Heart left ventricle (tissue), 16 donors: Measurements from ENCODE around the gene AKAP13. TPM values are rescaled to one million over a fixed set of nuclear protein-coding genes. Genes with fewer than 3 reads are reported as not detected.

Experiments used
- ATAC-seq, 4 donors: fragments of 200-7000 bp; cut with Tn5 transposase; one replicate each; pipeline ENCODE4 v1.9.1; 2020 to 2022; ENCODE audit warnings: moderate library complexity in 4 of 4, mild to moderate bottlenecking in 3 of 4, moderate number of reproducible peaks in 1 of 4
- DNase-seq, 5 donors: peaks; one replicate each; pipeline ENCODE4 v3.0.0-alpha.2; 2020
- H3K27ac ChIP-seq, 12 donors: fragments of 200-600 bp; sonication (generic) in 4 of 12; one replicate each; pipeline versions ENCODE4 v1.5.0 to v1.8.0; 2016 to 2022; ENCODE audit warnings: mild to moderate bottlenecking in 2 of 12
- H3K27me3 ChIP-seq, 9 donors: fragments of 200-600 bp; sonication (generic) in 2 of 9; one replicate each; pipeline versions ENCODE4 v1.5.1 to v1.8.0; 2016 to 2022; ENCODE audit warnings: mild to moderate bottlenecking in 3 of 9
- H3K36me3 ChIP-seq, 9 donors: fragments of 200-600 bp; sonication (generic) in 2 of 9; one replicate each; pipeline versions ENCODE4 v1.5.0 to v1.8.0; 2018 to 2022; ENCODE audit warnings: mild to moderate bottlenecking in 2 of 9
- H3K4me1 ChIP-seq, 12 donors: fragments of 200-600 bp; sonication (generic) in 4 of 12; one replicate each; pipeline versions ENCODE4 v1.5.0 to v1.8.0; 2016 to 2022; ENCODE audit warnings: mild to moderate bottlenecking in 3 of 12
- H3K4me3 ChIP-seq, 12 donors: fragments of 200-600 bp; sonication (generic) in 4 of 12; one replicate each; pipeline versions ENCODE4 v1.5.0 to v1.8.0; 2017 to 2022; ENCODE audit warnings: mild to moderate bottlenecking in 9 of 12, moderate library complexity in 4 of 12
- H3K9me3 ChIP-seq, 12 donors: fragments of 200-600 bp; sonication (generic) in 4 of 12; one replicate each; pipeline versions ENCODE4 v1.5.0 to v1.8.0; 2016 to 2022; ENCODE audit warnings: mild to moderate bottlenecking in 1 of 12
- POLR2A ChIP-seq, 2 donors: fragments of 450-650 bp; IDR thresholded peaks; one replicate each; pipeline ENCODE4 v1.6.1; 2017; ENCODE audit warnings: antibody characterized with exemption in 2 of 2, mild to moderate bottlenecking in 2 of 2, moderate library complexity in 2 of 2
- WGBS, 4 donors: extraction: QIAGEN DNeasy Blood & Tissue Kit in 2 of 4; methylation state at CpG; one replicate each; pipeline versions ENCODE4 v1.1.5 to v1.1.7; 2013 to 2018; 5-methylcytosine and 5-hydroxymethylcytosine counted together
- intact Hi-C, 10 donors: fragments of 100-400 bp; cut with DNase I; formaldehyde crosslinking; loops; one replicate each; pipeline versions ENCODE4 v1.11.1 to v1.14.2; 2022
- polyA plus RNA-seq, 2 donors: library from polyadenylated mRNA; stranded (reverse); fragments of 200-250 nt; gene quantifications; one replicate each; pipeline ENCODE4 v1.2.3, GENCODE V29; 2013
- total RNA-seq, 9 donors: library from RNA; depleted of rRNA in 2 of 9; stranded (reverse); fragments of >200 nt in 2 of 9; fragmentation: NEBNext Ultra II Directional in 3 of 9; extraction: Animal tissue kit (Norgen Biotek cat#: 25700) in 3 of 9; gene quantifications; one replicate each; pipeline versions ENCODE4 v1.1.0 to v1.2.4, GENCODE V29; 2016 to 2023
- TF ChIP-seq, protein P1 (sequence below), 12 donors: fragments of 200-600 bp; sonication (generic) in 4 of 12; IDR thresholded peaks; one replicate each; pipeline versions ENCODE4 v1.5.0 to v1.8.0; 2018 to 2022; ENCODE audit warnings: antibody characterized with exemption in 12 of 12, mild to moderate bottlenecking in 5 of 12
- donor health status: ischemic (EF 13 %, LVEDD 7.1; RV severe dilation, severe dysfunction).
- donor health status: healthy with polysubstance abuse.
- donor health status: DM: no; HTN: yes; CAD: no.
- donor health status: DM: no; HTN: no; CAD: no.
- donor health status: ischemic (EF 25% LVEDD 6.9; RV normal size, moderate dysfunction).
- donor health status: ischemic (EF 25% LVEDD 5.7; RV mildly dilated, moderate dysfunction).
- donor health status: healthy.
- donor health status: DM: yes; HTN: yes; CAD: no.
- donor health status: ischemic (EF 35%, LVEDD 5.7; RV mildly dilated, moderate dysfunction).
- donor health status: nonischemic (EF 11% LVEDD 7.7; RV severe dilation, severe dysfunction).
- donor health status: DM: yes; HTN: yes; CAD: no.
- donor health status: PGD.
- donor health status: ischemic (EF 29% LVEDD 5.4; RV normal size, mild dysfunction).
- donor health status: nonischemic (EF 23%, LVEDD 6.1; RV moderate dilation, normal function).

Gene AKAP13
- total and polyA plus RNA-seq, 11 donors = 124 to 598 (median 340) TPM

DNA sequence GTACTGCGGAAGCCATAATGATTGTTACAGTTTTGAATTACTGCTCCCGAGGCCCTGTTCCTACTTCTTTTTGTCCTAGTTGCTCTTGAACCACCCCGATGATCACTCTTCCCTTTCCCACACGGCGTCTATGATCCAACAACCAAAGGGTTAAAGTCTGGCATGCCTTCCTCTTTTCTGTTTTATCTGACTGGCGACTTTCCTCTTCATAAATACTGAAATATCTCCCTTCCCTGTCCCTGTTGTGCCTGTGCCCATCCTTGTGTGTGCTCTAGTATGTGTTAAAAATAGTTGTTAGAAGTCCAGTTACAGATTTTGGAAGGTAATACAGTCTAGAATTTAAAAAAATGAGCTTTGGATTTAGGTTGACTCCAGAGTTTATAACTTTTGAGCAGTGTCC is 83.6 kb downstream of the AKAP13 start:
- peak overlapping the region in 11 of 12 donors; percentile 1 to 58 (median 26) for H3K27ac ChIP-seq
- 31 to 49% (median 40%) methylated on average over 6 of the region's 6 CpGs for WGBS, 4 donors
- DNase-seq (no peak), ATAC-seq (peak; percentile 53 to 70 (median 64))
- no peaks in the 10 kb centered on the region for H3K9me3 ChIP-seq
- H3K4me1 ChIP-seq = peaks cover 0 to 59% (median 25%) of the 10 kb centered on the region in 12 donors
- intact Hi-C loops = no loop called here
- peaks cover 0 to 6% (median 0%) of the 10 kb centered on the region in 9 donors for H3K36me3 ChIP-seq
- H3K4me3 ChIP-seq = no peak overlapping the region
- H3K27me3 ChIP-seq = no peaks in the 10 kb centered on the region
- TF ChIP-seq, protein P1, sequence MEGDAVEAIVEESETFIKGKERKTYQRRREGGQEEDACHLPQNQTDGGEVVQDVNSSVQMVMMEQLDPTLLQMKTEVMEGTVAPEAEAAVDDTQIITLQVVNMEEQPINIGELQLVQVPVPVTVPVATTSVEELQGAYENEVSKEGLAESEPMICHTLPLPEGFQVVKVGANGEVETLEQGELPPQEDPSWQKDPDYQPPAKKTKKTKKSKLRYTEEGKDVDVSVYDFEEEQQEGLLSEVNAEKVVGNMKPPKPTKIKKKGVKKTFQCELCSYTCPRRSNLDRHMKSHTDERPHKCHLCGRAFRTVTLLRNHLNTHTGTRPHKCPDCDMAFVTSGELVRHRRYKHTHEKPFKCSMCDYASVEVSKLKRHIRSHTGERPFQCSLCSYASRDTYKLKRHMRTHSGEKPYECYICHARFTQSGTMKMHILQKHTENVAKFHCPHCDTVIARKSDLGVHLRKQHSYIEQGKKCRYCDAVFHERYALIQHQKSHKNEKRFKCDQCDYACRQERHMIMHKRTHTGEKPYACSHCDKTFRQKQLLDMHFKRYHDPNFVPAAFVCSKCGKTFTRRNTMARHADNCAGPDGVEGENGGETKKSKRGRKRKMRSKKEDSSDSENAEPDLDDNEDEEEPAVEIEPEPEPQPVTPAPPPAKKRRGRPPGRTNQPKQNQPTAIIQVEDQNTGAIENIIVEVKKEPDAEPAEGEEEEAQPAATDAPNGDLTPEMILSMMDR (IDR thresholded peaks at IDR 0.05) = no peak
- TF ChIP-seq POLR2A (IDR thresholded peaks at IDR 0.05) = no peak

DNA sequence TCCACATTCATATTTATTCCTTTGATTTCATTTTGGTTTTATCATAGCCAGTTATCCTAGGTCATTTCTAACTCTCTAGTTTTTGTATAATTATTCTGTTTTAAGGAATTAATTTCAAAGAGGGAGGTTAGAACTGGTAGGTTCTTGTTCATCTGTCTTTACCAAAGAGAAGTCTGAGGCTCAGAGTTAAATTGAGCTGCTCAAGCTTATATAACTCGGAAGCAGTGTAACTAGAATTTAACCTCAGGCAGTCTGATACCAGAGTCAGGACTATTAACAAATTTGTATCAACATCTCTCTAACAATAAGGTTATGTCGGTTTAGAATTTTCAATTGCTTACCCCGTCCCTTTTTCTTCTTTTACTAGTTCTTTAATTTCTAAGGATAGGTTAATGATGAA is 84.1 kb downstream of the AKAP13 start:
- intact Hi-C loops = no loop called here
- TF ChIP-seq, protein P1 (IDR thresholded peaks at IDR 0.05) = no peak
- TF ChIP-seq POLR2A (IDR thresholded peaks at IDR 0.05) = no peak
- peaks cover 0 to 6% (median 0%) of the 10 kb centered on the region in 9 donors for H3K36me3 ChIP-seq
- H3K27me3 ChIP-seq = no peaks in the 10 kb centered on the region
- ATAC-seq (peak in 1 of 4 donors; percentile 54), DNase-seq (no peak)
- WGBS, 4 donors = 57 to 66% (median 61%) methylated on average over 3 of the region's 3 CpGs
- no peak overlapping the region for H3K4me3 ChIP-seq
- H3K4me1 ChIP-seq = peaks cover 0 to 64% (median 25%) of the 10 kb centered on the region in 12 donors
- peak overlapping the region in 11 of 12 donors; percentile 1 to 58 (median 23) for H3K27ac ChIP-seq
- H3K9me3 ChIP-seq = no peaks in the 10 kb centered on the region

DNA sequence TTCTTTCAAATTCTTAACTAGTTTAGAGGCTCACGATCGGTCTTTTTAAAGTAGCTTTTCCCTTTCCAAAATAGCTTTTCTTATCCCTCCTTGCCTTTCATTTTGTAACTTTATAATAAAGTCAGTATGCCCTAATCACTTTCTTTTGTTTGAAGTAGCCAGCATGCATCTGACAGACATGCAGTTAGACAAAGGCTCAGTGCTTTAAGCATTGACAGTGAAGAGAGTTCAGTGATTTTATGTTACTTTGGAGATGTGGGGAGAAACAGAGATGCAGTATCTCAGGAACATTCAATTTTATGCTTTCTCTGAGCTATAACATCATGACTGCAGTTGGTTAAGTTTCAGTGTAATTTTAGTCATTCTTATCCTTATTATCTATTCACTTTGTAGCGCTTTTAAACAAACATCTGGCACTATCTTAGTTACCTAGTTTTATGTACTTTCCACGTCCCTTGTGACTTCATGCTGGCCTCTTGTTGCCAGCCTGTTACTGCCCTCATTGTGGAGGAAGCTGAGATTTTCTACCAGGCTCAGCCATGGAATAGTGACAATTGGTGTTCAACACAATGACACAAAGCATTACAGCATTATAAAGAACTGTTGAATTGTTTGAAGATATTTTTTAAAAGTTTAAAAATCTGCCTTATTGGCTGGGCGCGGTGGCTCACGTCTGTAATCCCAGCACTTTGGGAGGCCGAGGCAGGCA is 90.3 kb downstream of the AKAP13 start:
- Histone ChIP-seq H3K9me3 (no peaks in the 10 kb centered on the region), H3K27ac (peak overlapping the region in 5 of 12 donors; percentile 1 to 31 (median 15)), H3K36me3 (no peaks in the 10 kb centered on the region), H3K4me1 (peaks cover 0 to 74% (median 41%) of the 10 kb centered on the region in 12 donors), H3K27me3 (no peaks in the 10 kb centered on the region), H3K4me3 (no peak overlapping the region)
- 69 to 75% (median 73%) methylated on average over 8 of the region's 8 CpGs for WGBS, 4 donors
- DNase-seq (no peak), ATAC-seq (no peak)
- TF ChIP-seq, protein P1 (IDR thresholded peaks at IDR 0.05) = no peak
- TF ChIP-seq POLR2A (IDR thresholded peaks at IDR 0.05) = no peak
- intact Hi-C loops = loop anchor here in 2 of 10 donors (10.0 kb wide), 2 partner anchors 86 to 136 kb away; partner anchors contain the start of gene AKAP13 (in 1 of the 2)

DNA sequence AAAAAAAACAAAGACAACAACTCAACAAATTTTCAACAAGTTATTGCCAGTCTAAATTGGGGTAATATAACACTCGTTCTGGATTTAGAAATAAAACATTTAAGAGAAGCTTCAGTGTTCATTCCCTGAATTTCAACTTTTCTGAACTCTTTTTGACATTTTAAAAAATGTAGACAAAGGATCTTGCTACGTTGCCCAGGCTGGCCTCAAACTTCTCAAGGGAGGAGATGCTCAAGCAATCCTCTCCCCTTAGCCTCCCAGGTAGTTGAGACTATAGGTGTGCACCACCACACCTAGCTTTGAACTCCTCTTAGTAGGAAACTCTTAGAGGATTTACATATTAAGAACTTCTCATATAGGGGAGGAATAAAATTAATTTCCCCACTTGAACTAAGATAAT is 91.9 kb downstream of the AKAP13 start:
- intact Hi-C loops = loop anchor here in 2 of 10 donors (10.0 kb wide), 2 partner anchors 88 to 138 kb away; partner anchors contain the start of gene AKAP13 (in 1 of the 2)
- no peak for ATAC-seq

More for the DNA sequence above, 91.9 kb downstream of the AKAP13 start:
- TF ChIP-seq, protein P1 (IDR thresholded peaks at IDR 0.05) = no peak
- no peak for TF ChIP-seq POLR2A (IDR thresholded peaks at IDR 0.05)
- WGBS, 4 donors = 92 to 100% (median 93%) methylated on average over 2 of the region's 2 CpGs
- Histone ChIP-seq H3K9me3 (no peaks in the 10 kb centered on the region), H3K4me3 (no peak overlapping the region), H3K27me3 (no peaks in the 10 kb centered on the region), H3K36me3 (no peaks in the 10 kb centered on the region), H3K4me1 (peaks cover 0 to 82% (median 53%) of the 10 kb centered on the region in 12 donors), H3K27ac (no peak overlapping the region)
- DNase-seq = no peak
